Uterus (tissue), 2 donors: ENCODE measurements around the gene ST3GAL5.

Experiments
- CTCF ChIP-seq, 4 experiments: fragments of 200-600 bp in 2 of 4; fragments of 450-650 bp in 2 of 4; sonication (generic) in 2 of 4; IDR thresholded peaks; one replicate each; pipeline ENCODE4 v1.5.1; 2016 to 2019; ENCODE audit warnings: antibody characterized with exemption in 4 of 4, mild to moderate bottlenecking in 2 of 4, moderate library complexity in 1 of 4
- POLR2A ChIP-seq, 2 donors: fragments of 450-650 bp; IDR thresholded peaks; one replicate each; pipeline ENCODE4 v1.6.1; 2016; ENCODE audit warnings: antibody characterized with exemption in 2 of 2, mild to moderate bottlenecking in 1 of 2, moderate library complexity in 1 of 2

GRCh38 chr2:85930129-85931124 lies 41.6 kb upstream of the ST3GAL5 start:
- TF ChIP-seq CTCF (IDR thresholded peaks at IDR 0.05) (no peak), POLR2A (IDR thresholded peaks at IDR 0.05) (no peak)
